GM23338 (cell line): Measurements from ENCODE around the gene MPO. TPM values are rescaled to one million over a fixed set of nuclear protein-coding genes. Genes with fewer than 3 reads are reported as not detected.

ENCODE experiments used
- ATAC-seq: fragments of 200-7000 bp; cut with Tn5 transposase; 3 replicates; pipeline ENCODE4 v1.9.1; 2020
- DNase-seq: peaks from one replicate; pipeline ENCODE4 v3.0.0-alpha.2; 2015; ENCODE audit warnings: low spot score
- H2AFZ ChIP-seq: fragments of 200-600 bp; sonication (generic); 2 replicates; pipeline ENCODE4 v1.8.0; 2016; ENCODE audit warnings: antibody characterized with exemption, mild to moderate bottlenecking, moderate library complexity
- H3F3A ChIP-seq: fragments of 200-600 bp; sonication (generic); replicated peaks from 2 replicates; pipeline ENCODE4 v1.8.0; 2017; ENCODE audit warnings: antibody characterized with exemption, mixed run types, low read depth
- H3K27ac ChIP-seq: fragments of 200-600 bp; sonication (generic); 2 replicates; pipeline ENCODE4 v1.6.1; 2016; ENCODE audit warnings: low read depth
- H3K27me3 ChIP-seq: fragments of 200-600 bp; sonication (generic); 2 replicates; pipeline ENCODE4 v1.8.0; 2016; ENCODE audit warnings: mild to moderate bottlenecking, mixed run types, moderate library complexity; ENCODE audit not compliant: insufficient read depth
- H3K36me3 ChIP-seq: fragments of 200-600 bp; sonication (generic); 2 replicates; pipeline ENCODE4 v1.8.0; 2016; ENCODE audit warnings: mild to moderate bottlenecking; ENCODE audit not compliant: insufficient read depth
- H3K4me1 ChIP-seq: fragments of 200-600 bp; sonication (generic); 2 replicates; pipeline ENCODE4 v1.8.0; 2016; ENCODE audit warnings: mild to moderate bottlenecking, moderate library complexity; ENCODE audit not compliant: insufficient read depth
- H3K4me2 ChIP-seq: fragments of 200-600 bp; sonication (generic); 2 replicates; pipeline ENCODE4 v1.7.1; 2017; ENCODE audit warnings: mixed run types
- H3K4me3 ChIP-seq: fragments of 200-600 bp; sonication (generic); 2 replicates; pipeline ENCODE4 v1.6.1; 2016; ENCODE audit warnings: mixed run types
- H3K79me2 ChIP-seq: fragments of 200-600 bp; sonication (generic); replicated peaks from 2 replicates; pipeline ENCODE4 v1.8.0; 2017; ENCODE audit warnings: mild to moderate bottlenecking; ENCODE audit not compliant: insufficient read depth
- H3K9me2 ChIP-seq: fragments of 200-600 bp; sonication (generic); 2 replicates; pipeline ENCODE4 v1.8.0; 2017; ENCODE audit not compliant: insufficient read depth
- H4K20me1 ChIP-seq: fragments of 200-600 bp; sonication (generic); replicated peaks from 2 replicates; pipeline ENCODE4 v1.8.0; 2017; ENCODE audit warnings: mild to moderate bottlenecking; ENCODE audit not compliant: insufficient read depth
- H3K27ac Mint-ChIP-seq: 2 replicates; pipeline ENCODE4 v1.8.0; 2020; ENCODE audit warnings: inconsistent platforms, mild to moderate bottlenecking, moderate library complexity, mixed read lengths
- H3K27me3 Mint-ChIP-seq: 3 replicates; pipeline ENCODE4 v1.8.0; 2022; ENCODE audit warnings: low read depth, mild to moderate bottlenecking, moderate library complexity, mixed read lengths, inconsistent platforms; ENCODE audit not compliant: insufficient read depth, poor library complexity
- H3K36me3 Mint-ChIP-seq: 3 replicates; pipeline ENCODE4 v1.8.0; 2021; ENCODE audit warnings: low read depth, mild to moderate bottlenecking, inconsistent platforms, moderate library complexity, mixed read lengths
- H3K4me1 Mint-ChIP-seq: 3 replicates; pipeline ENCODE4 v1.8.0; 2020; ENCODE audit warnings: mild to moderate bottlenecking, inconsistent platforms, mixed read lengths
- H3K4me3 Mint-ChIP-seq: 3 replicates; pipeline ENCODE4 v1.8.0; 2021; ENCODE audit warnings: moderate library complexity, mild to moderate bottlenecking, inconsistent platforms, mixed read lengths
- H3K9me3 Mint-ChIP-seq: 3 replicates; pipeline ENCODE4 v1.8.0; 2020; ENCODE audit warnings: moderate library complexity, mild to moderate bottlenecking, inconsistent platforms, mixed read lengths
- CREB1 ChIP-seq: fragments of 250-450 bp; sonication (Bioruptor Pico); IDR thresholded peaks from 2 replicates; pipeline ENCODE4 v1.5.0; 2020; ENCODE audit warnings: low read depth, mild to moderate bottlenecking, moderate library complexity
- EZH2 ChIP-seq: fragments of 200-600 bp; sonication (generic); IDR thresholded peaks from one replicate; pipeline ENCODE4 v1.8.0; 2017; ENCODE audit warnings: antibody characterized with exemption, mild to moderate bottlenecking, low read depth; ENCODE audit not compliant: unreplicated experiment
- EZH2phosphoT487 ChIP-seq: fragments of 200-600 bp; sonication (generic); IDR thresholded peaks from one replicate; pipeline ENCODE4 v1.8.1; 2018; ENCODE audit warnings: antibody characterized with exemption; ENCODE audit not compliant: unreplicated experiment
- JUNB ChIP-seq: IDR thresholded peaks from one replicate; pipeline ENCODE4 v1.6.1; 2016; ENCODE audit warnings: antibody characterized with exemption; ENCODE audit not compliant: unreplicated experiment
- NANOG ChIP-seq: IDR thresholded peaks from 2 replicates; pipeline ENCODE4 v1.6.1; 2016; ENCODE audit warnings: antibody characterized with exemption, borderline replicate concordance
- POLR2AphosphoS5 ChIP-seq: IDR thresholded peaks from 2 replicates; pipeline ENCODE4 v1.6.1; 2016; ENCODE audit warnings: antibody characterized with exemption, low read depth
- STAT1 ChIP-seq: IDR thresholded peaks from one replicate; pipeline ENCODE4 v1.6.1; 2016; ENCODE audit warnings: antibody characterized with exemption; ENCODE audit not compliant: unreplicated experiment
- ZNF114 ChIP-seq: fragments of 250-450 bp; sonication (Bioruptor Pico); IDR thresholded peaks from 2 replicates; pipeline ENCODE4 v1.5.0; 2020; ENCODE audit warnings: mild to moderate bottlenecking, moderate library complexity
- ZNF331 ChIP-seq: fragments of 250-450 bp; sonication (Bioruptor Pico); IDR thresholded peaks from 2 replicates; pipeline ENCODE4 v1.5.0; 2020; ENCODE audit warnings: low read depth, mild to moderate bottlenecking, moderate library complexity
- polyA plus RNA-seq: library from polyadenylated mRNA; unstranded; fragments of >200 nt; fragmentation: Nextera tagmentation; extraction: Ambion mirVana; gene quantifications from 2 replicates; pipeline ENCODE4 v1.2.1, GENCODE V29; 2016
- total RNA-seq: library from RNA; depleted of rRNA; stranded (reverse); fragments of >200 nt; shearing (Covaris generic); gene quantifications from 2 replicates; pipeline ENCODE4 v1.2.3, GENCODE V29; 2014
- TF ChIP-seq, protein P1 (sequence below): IDR thresholded peaks from one replicate; pipeline ENCODE4 v1.6.1; 2018; ENCODE audit warnings: antibody characterized with exemption; ENCODE audit not compliant: unreplicated experiment
- TF ChIP-seq, protein P2 (sequence below), 2 experiments: fragments of 200-600 bp in 1 of 2; sonication (generic) in 1 of 2; conservative IDR thresholded peaks; 2 replicates each; pipeline versions ENCODE4 v1.5.1 to v1.6.1; 2016 to 2017; ENCODE audit warnings: antibody characterized with exemption in 2 of 2, low read depth in 2 of 2, mild to moderate bottlenecking in 2 of 2, moderate library complexity in 1 of 2
- TF ChIP-seq, protein P3 (sequence below): fragments of 250-450 bp; sonication (Bioruptor Pico); IDR thresholded peaks from 2 replicates; pipeline ENCODE4 v1.5.0; 2020; ENCODE audit warnings: mild to moderate bottlenecking, moderate library complexity
- TF ChIP-seq, protein P4 (sequence below): IDR thresholded peaks from 2 replicates; pipeline ENCODE4 v1.6.1; 2016; ENCODE audit warnings: antibody characterized with exemption

MPO gene
- total and polyA plus RNA-seq, 2 experiments from 2014 or later: 0.08 TPM; not detected in 1

DNA sequence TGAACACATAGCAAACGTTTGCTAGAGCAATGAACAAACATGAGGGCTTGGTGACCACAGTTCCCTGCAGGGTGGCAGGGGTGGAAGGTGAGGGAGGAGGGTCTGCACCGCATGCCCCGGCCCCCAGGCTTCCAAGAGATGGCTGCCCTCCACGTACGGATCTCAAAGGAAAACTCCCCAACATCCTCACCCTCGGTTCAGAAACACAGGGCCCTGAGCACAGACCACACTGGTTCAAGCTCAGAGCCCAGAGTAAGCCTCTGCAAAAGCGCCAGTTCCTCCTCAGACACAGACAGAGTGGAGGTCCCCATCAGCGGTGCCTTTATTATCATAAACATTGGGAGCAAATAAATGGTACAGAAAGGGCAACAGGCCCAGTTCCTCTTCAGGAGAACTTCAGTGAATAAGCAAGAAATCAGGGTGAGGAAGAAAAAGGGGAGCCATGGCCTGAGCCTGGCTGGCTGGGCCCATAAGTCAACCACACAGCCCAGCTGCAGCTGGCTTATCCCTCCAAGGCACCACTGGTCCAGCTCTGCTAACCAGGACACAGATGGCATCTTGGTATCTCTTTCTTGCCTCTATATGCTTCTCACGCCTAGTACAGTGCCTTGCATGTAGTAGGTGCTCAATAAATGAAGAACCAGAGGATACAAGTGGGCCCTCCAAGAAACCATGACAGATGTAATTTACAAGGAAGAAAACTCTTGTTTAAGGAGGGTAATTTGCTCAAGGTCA lies 11.0 kb downstream of the MPO start:
- Mint-ChIP-seq H3K4me3 (no peak overlapping the region), H3K9me3 (no peaks in the 10 kb centered on the region), H3K27me3 (peaks cover 11% of the 10 kb centered on the region), H3K4me1 (no peaks in the 10 kb centered on the region), H3K36me3 (no peaks in the 10 kb centered on the region), H3K27ac (no peak overlapping the region)
- no peaks in the 10 kb centered on the region for H4K20me1 ChIP-seq
- TF ChIP-seq NANOG: no peak
- TF ChIP-seq STAT1: no peak
- TF ChIP-seq, protein P1, sequence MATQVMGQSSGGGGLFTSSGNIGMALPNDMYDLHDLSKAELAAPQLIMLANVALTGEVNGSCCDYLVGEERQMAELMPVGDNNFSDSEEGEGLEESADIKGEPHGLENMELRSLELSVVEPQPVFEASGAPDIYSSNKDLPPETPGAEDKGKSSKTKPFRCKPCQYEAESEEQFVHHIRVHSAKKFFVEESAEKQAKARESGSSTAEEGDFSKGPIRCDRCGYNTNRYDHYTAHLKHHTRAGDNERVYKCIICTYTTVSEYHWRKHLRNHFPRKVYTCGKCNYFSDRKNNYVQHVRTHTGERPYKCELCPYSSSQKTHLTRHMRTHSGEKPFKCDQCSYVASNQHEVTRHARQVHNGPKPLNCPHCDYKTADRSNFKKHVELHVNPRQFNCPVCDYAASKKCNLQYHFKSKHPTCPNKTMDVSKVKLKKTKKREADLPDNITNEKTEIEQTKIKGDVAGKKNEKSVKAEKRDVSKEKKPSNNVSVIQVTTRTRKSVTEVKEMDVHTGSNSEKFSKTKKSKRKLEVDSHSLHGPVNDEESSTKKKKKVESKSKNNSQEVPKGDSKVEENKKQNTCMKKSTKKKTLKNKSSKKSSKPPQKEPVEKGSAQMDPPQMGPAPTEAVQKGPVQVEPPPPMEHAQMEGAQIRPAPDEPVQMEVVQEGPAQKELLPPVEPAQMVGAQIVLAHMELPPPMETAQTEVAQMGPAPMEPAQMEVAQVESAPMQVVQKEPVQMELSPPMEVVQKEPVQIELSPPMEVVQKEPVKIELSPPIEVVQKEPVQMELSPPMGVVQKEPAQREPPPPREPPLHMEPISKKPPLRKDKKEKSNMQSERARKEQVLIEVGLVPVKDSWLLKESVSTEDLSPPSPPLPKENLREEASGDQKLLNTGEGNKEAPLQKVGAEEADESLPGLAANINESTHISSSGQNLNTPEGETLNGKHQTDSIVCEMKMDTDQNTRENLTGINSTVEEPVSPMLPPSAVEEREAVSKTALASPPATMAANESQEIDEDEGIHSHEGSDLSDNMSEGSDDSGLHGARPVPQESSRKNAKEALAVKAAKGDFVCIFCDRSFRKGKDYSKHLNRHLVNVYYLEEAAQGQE: no peak
- TF ChIP-seq, protein P2, sequence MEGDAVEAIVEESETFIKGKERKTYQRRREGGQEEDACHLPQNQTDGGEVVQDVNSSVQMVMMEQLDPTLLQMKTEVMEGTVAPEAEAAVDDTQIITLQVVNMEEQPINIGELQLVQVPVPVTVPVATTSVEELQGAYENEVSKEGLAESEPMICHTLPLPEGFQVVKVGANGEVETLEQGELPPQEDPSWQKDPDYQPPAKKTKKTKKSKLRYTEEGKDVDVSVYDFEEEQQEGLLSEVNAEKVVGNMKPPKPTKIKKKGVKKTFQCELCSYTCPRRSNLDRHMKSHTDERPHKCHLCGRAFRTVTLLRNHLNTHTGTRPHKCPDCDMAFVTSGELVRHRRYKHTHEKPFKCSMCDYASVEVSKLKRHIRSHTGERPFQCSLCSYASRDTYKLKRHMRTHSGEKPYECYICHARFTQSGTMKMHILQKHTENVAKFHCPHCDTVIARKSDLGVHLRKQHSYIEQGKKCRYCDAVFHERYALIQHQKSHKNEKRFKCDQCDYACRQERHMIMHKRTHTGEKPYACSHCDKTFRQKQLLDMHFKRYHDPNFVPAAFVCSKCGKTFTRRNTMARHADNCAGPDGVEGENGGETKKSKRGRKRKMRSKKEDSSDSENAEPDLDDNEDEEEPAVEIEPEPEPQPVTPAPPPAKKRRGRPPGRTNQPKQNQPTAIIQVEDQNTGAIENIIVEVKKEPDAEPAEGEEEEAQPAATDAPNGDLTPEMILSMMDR (conservative IDR thresholded peaks at IDR 0.05; ENCODE audit: low read depth in 2 of 2): no peak
- TF ChIP-seq JUNB: no peak
- TF ChIP-seq POLR2AphosphoS5: no peak
- TF ChIP-seq, protein P3, sequence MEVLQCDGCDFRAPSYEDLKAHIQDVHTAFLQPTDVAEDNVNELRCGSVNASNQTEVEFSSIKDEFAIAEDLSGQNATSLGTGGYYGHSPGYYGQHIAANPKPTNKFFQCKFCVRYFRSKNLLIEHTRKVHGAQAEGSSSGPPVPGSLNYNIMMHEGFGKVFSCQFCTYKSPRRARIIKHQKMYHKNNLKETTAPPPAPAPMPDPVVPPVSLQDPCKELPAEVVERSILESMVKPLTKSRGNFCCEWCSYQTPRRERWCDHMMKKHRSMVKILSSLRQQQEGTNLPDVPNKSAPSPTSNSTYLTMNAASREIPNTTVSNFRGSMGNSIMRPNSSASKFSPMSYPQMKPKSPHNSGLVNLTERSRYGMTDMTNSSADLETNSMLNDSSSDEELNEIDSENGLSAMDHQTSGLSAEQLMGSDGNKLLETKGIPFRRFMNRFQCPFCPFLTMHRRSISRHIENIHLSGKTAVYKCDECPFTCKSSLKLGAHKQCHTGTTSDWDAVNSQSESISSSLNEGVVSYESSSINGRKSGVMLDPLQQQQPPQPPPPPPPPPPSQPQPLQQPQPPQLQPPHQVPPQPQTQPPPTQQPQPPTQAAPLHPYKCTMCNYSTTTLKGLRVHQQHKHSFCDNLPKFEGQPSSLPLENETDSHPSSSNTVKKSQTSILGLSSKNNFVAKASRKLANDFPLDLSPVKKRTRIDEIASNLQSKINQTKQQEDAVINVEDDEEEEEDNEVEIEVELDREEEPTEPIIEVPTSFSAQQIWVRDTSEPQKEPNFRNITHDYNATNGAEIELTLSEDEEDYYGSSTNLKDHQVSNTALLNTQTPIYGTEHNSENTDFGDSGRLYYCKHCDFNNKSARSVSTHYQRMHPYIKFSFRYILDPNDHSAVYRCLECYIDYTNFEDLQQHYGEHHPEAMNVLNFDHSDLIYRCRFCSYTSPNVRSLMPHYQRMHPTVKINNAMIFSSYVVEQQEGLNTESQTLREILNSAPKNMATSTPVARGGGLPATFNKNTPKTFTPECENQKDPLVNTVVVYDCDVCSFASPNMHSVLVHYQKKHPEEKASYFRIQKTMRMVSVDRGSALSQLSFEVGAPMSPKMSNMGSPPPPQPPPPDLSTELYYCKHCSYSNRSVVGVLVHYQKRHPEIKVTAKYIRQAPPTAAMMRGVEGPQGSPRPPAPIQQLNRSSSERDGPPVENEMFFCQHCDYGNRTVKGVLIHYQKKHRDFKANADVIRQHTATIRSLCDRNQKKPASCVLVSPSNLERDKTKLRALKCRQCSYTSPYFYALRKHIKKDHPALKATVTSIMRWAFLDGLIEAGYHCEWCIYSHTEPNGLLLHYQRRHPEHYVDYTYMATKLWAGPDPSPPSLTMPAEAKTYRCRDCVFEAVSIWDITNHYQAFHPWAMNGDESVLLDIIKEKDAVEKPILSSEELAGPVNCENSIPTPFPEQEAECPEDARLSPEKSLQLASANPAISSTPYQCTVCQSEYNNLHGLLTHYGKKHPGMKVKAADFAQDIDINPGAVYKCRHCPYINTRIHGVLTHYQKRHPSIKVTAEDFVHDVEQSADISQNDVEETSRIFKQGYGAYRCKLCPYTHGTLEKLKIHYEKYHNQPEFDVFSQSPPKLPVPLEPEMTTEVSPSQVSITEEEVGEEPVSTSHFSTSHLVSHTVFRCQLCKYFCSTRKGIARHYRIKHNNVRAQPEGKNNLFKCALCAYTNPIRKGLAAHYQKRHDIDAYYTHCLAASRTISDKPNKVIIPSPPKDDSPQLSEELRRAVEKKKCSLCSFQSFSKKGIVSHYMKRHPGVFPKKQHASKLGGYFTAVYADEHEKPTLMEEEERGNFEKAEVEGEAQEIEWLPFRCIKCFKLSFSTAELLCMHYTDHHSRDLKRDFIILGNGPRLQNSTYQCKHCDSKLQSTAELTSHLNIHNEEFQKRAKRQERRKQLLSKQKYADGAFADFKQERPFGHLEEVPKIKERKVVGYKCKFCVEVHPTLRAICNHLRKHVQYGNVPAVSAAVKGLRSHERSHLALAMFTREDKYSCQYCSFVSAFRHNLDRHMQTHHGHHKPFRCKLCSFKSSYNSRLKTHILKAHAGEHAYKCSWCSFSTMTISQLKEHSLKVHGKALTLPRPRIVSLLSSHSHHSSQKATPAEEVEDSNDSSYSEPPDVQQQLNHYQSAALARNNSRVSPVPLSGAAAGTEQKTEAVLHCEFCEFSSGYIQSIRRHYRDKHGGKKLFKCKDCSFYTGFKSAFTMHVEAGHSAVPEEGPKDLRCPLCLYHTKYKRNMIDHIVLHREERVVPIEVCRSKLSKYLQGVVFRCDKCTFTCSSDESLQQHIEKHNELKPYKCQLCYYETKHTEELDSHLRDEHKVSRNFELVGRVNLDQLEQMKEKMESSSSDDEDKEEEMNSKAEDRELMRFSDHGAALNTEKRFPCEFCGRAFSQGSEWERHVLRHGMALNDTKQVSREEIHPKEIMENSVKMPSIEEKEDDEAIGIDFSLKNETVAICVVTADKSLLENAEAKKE (CRISPR knock-in tag): no peak
- TF ChIP-seq, protein P4, sequence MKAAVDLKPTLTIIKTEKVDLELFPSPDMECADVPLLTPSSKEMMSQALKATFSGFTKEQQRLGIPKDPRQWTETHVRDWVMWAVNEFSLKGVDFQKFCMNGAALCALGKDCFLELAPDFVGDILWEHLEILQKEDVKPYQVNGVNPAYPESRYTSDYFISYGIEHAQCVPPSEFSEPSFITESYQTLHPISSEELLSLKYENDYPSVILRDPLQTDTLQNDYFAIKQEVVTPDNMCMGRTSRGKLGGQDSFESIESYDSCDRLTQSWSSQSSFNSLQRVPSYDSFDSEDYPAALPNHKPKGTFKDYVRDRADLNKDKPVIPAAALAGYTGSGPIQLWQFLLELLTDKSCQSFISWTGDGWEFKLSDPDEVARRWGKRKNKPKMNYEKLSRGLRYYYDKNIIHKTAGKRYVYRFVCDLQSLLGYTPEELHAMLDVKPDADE: no peak
- TF ChIP-seq ZNF114: no peak
- no peak for TF ChIP-seq CREB1 (CRISPR knock-in tag)
- TF ChIP-seq EZH2: no peak
- TF ChIP-seq EZH2phosphoT487: no peak
- TF ChIP-seq ZNF331 (CRISPR knock-in tag): no peak
- no peak overlapping the region for H3K4me3 ChIP-seq
- no peak overlapping the region for H3K4me2 ChIP-seq
- no peaks in the 10 kb centered on the region for H3F3A ChIP-seq
- H3K79me2 ChIP-seq: no peaks in the 10 kb centered on the region
- H3K27ac ChIP-seq: no peak overlapping the region
- no peaks in the 10 kb centered on the region for H3K27me3 ChIP-seq
- no peak for DNase-seq
- no peaks in the 10 kb centered on the region for H3K4me1 ChIP-seq
- no peak overlapping the region for H2AFZ ChIP-seq
- no peaks in the 10 kb centered on the region for H3K36me3 ChIP-seq
- ATAC-seq: no peak
- no peaks in the 10 kb centered on the region for H3K9me2 ChIP-seq
